Neutrophil (primary cell): ENCODE results near the gene CTPS2.
"Not testable (repeated sequence)": the region's sequence is repeated elsewhere in the genome, so short reads cannot be mapped to it uniquely, and the experiment has no call there.

Experiments used
- H3K27ac ChIP-seq: fragments of 200-600 bp; sonication (generic); 2 replicates; pipeline ENCODE4 v1.5.1; 2016; ENCODE audit warnings: mild to moderate bottlenecking, moderate library complexity
- H3K27me3 ChIP-seq: fragments of 200-600 bp; sonication (generic); 2 replicates; pipeline ENCODE4 v1.6.0; 2016; ENCODE audit warnings: mild to moderate bottlenecking
- H3K36me3 ChIP-seq: fragments of 200-600 bp; sonication (generic); 2 replicates; pipeline ENCODE4 v1.5.1; 2017
- H3K4me1 ChIP-seq, 2 experiments: fragments of 200-600 bp in 1 of 2; sonication (generic) in 1 of 2; 1 replicate in 1 of 2; 2 replicates in 1 of 2; pipeline versions ENCODE4 v1.5.1 to v1.6.1; 2013 to 2016; ENCODE audit warnings: low read depth in 1 of 2, low read length in 1 of 2, mild to moderate bottlenecking in 1 of 2, moderate library complexity in 1 of 2; ENCODE audit not compliant: control insufficient read depth in 1 of 2, insufficient read depth in 1 of 2
- H3K4me3 ChIP-seq, 2 experiments: fragments of 200-600 bp in 1 of 2; sonication (generic) in 1 of 2; 1 replicate in 1 of 2; 2 replicates in 1 of 2; pipeline ENCODE4 v1.5.1; 2013 to 2016; ENCODE audit warnings: low read depth in 1 of 2, low read length in 1 of 2, mild to moderate bottlenecking in 1 of 2, moderate library complexity in 1 of 2
- H3K9me3 ChIP-seq: fragments of 200-600 bp; sonication (generic); 2 replicates; pipeline ENCODE4 v1.5.1; 2016
- CTCF ChIP-seq: fragments of 200-600 bp; sonication (generic); IDR thresholded peaks from 2 replicates; pipeline ENCODE4 v1.5.1; 2016; ENCODE audit warnings: antibody characterized with exemption

The CTPS2 gene

GRCh38 chrX:16719334-16720084 is 7.0 kb upstream of the CTPS2 start, which contains the start of gene SYAP1:
SYAP1 (plus strand) TSS chrX:16719612; CDS start chrX:16719725, 113 bp downstream.
- H3K4me3 ChIP-seq, result peak within 1 kb of the TSS; percentile 66 to 76
- TF ChIP-seq CTCF, result no peak
- H3K36me3 ChIP-seq, result no peaks in the 10 kb centered on the region
- no peaks in the 10 kb centered on the region for H3K9me3 ChIP-seq
- peaks cover 9 to 19% of the 10 kb centered on the region in 2 experiments for H3K4me1 ChIP-seq
- peak within 1 kb of the TSS; percentile 96 for H3K27ac ChIP-seq
- H3K27me3 ChIP-seq, result no peaks in the 10 kb centered on the region

DNA sequence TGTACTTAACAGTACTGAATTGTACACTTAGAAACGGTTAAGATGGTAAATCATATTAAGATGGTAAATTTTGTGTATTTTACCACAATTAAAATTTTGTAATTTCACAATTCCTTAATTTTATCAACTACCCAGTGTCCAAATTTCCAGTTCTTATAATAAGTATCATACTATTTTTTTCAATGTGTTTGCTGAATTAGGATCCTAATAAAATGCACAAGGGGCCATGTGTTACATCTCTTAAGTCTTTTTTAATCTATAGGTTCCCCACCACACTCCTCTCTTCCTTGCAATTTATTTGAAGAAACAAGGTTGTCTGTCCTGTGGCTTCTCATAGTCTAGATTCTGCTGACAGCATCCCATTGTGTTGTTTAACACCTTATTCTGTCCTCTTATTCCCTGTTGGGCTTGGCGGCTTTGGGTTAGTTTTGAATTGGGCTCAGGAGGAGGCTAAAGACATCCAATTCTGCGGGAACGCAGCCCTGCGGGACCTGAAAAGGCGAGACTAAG is 6.4 kb upstream of the CTPS2 start:
- peak overlapping the region; percentile 66 to 76 for H3K4me3 ChIP-seq
- no peaks in the 10 kb centered on the region for H3K27me3 ChIP-seq
- peak overlapping the region; percentile 96 for H3K27ac ChIP-seq
- no peak for TF ChIP-seq CTCF
- no peaks in the 10 kb centered on the region for H3K36me3 ChIP-seq
- peaks cover 9 to 19% of the 10 kb centered on the region in 2 experiments for H3K4me1 ChIP-seq
- no peaks in the 10 kb centered on the region for H3K9me3 ChIP-seq

- not testable (repeated sequence) for H3K27ac ChIP-seq, H3K9me3 ChIP-seq, H3K4me3 ChIP-seq, H3K36me3 ChIP-seq, H3K27me3 ChIP-seq
- H3K4me1 ChIP-seq, result peaks cover 9 to 27% of the 10 kb centered on the region in 2 experiments
Measured at GRCh38 chrX:16716451-16716850, 4.0 kb upstream of the CTPS2 start.

DNA sequence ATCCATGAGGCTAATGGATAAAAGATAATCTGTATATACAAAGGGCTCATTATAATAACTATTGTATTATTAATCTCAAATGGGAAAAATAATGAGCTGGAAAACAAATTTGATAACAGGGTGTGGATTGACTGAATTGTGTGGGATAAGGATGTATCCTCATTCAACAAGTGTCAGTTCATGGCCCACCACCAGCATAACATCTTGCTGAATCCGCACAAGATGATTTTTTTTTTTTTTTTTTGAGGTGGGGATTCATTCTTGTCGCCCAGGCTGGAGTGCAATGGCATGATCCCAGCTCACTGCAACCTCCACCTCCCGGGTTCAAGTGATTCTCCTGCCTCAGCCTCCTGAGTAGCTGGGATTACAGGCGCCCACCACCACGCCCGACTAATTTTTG is 3.2 kb upstream of the CTPS2 start:
- H3K9me3 ChIP-seq, H3K36me3 ChIP-seq, H3K4me3 ChIP-seq, H3K27me3 ChIP-seq, H3K27ac ChIP-seq: not testable (repeated sequence)
- peaks cover 5 to 21% of the 10 kb centered on the region in 2 experiments for H3K4me1 ChIP-seq

- Histone ChIP-seq H3K9me3 (no peaks in the 10 kb centered on the region), H3K36me3 (no peaks in the 10 kb centered on the region), H3K4me3 (no peak overlapping the region), H3K27ac (no peak overlapping the region), H3K27me3 (no peaks in the 10 kb centered on the region), H3K4me1 (peaks cover 0 to 14% of the 10 kb centered on the region in 2 experiments)
- no peak for TF ChIP-seq CTCF
Measured at GRCh38 chrX:16714504-16714903, 2.0 kb upstream of the CTPS2 start.

GRCh38 chrX:16711893-16712547 is 449 bp downstream of the CTPS2 start:
- Histone ChIP-seq H3K9me3 (no peaks in the 10 kb centered on the region), H3K4me3 (peak overlapping the region; percentile 61 to 66), H3K27me3 (no peaks in the 10 kb centered on the region), H3K36me3 (no peaks in the 10 kb centered on the region), H3K4me1 (peaks cover 0 to 8% of the 10 kb centered on the region in 2 experiments), H3K27ac (peak overlapping the region; percentile 29)
- TF ChIP-seq CTCF, result no peak
